GM12874 (cell line): ENCODE data around the gene ASXL1.
A peak's percentile ranks its signal among the peaks of the same experiment; 100 is the strongest.

ENCODE experiments used
- TF ChIP-seq, protein P1 (sequence below): IDR thresholded peaks from 2 replicates; pipeline ENCODE4 v1.5.1; 2011; ENCODE audit warnings: low read depth, mild to moderate bottlenecking, control low read depth, low read length, moderate library complexity; ENCODE audit not compliant: insufficient read depth

Gene ASXL1

DNA sequence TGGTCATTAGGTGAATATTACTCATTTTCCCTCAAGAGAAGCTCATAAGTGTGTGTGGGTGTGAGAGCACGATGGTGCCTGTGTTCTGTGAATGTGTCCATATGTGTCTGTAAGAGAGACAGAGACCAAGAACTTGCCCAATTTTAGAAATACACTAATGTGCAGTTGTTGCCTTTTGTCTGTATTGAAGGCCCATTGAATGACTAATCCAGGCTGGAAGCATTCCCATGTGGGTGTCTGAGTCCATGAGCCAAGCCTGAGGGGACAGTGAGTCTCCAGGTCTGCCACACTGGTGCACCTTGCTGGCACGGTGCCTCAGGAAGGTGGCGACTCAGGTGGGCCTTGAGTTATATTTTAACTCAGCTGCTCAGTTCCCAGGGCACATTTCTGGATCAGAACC, 25.5 kb upstream of the ASXL1 start:
- TF ChIP-seq, protein P1, sequence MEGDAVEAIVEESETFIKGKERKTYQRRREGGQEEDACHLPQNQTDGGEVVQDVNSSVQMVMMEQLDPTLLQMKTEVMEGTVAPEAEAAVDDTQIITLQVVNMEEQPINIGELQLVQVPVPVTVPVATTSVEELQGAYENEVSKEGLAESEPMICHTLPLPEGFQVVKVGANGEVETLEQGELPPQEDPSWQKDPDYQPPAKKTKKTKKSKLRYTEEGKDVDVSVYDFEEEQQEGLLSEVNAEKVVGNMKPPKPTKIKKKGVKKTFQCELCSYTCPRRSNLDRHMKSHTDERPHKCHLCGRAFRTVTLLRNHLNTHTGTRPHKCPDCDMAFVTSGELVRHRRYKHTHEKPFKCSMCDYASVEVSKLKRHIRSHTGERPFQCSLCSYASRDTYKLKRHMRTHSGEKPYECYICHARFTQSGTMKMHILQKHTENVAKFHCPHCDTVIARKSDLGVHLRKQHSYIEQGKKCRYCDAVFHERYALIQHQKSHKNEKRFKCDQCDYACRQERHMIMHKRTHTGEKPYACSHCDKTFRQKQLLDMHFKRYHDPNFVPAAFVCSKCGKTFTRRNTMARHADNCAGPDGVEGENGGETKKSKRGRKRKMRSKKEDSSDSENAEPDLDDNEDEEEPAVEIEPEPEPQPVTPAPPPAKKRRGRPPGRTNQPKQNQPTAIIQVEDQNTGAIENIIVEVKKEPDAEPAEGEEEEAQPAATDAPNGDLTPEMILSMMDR: no peak

DNA sequence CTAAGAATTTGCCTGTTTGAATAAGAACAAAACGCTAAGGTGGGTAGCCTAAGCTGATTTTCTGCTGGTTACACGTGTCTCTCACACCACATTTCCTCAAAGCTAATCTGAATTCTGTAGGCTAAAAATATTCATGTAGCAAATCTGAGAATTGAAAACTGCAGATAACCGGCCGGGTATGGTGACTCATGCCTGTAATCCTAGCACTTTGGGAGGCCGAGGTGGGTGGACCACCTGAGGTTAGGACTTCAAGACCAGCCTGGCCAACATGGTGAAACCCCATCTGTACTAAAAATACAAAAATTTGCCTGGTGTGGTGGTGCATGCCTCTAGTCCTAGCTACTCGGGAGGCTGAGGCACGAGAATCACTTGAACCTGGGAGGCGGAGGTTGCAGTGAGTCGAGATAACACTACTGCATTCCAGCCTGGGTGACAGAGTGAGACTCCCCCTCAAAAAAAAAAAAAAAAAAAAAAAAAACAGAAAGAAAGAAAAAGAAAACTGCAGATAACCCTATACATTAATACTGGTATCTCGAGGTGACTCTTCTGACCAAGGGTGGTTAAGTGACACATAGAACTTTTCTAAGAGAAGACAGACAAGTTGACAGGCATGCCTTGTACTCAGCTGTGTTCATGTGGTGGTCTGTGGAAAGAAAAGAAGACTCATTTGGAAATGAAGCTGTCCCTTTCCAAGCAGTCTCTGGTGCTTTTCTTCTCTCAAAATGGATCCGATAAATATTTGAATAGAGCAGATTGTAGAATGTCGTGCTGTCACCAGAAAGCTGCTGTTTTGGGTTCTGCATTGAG, 24.7 kb upstream of the ASXL1 start:
- TF ChIP-seq, protein P1: no peak

DNA sequence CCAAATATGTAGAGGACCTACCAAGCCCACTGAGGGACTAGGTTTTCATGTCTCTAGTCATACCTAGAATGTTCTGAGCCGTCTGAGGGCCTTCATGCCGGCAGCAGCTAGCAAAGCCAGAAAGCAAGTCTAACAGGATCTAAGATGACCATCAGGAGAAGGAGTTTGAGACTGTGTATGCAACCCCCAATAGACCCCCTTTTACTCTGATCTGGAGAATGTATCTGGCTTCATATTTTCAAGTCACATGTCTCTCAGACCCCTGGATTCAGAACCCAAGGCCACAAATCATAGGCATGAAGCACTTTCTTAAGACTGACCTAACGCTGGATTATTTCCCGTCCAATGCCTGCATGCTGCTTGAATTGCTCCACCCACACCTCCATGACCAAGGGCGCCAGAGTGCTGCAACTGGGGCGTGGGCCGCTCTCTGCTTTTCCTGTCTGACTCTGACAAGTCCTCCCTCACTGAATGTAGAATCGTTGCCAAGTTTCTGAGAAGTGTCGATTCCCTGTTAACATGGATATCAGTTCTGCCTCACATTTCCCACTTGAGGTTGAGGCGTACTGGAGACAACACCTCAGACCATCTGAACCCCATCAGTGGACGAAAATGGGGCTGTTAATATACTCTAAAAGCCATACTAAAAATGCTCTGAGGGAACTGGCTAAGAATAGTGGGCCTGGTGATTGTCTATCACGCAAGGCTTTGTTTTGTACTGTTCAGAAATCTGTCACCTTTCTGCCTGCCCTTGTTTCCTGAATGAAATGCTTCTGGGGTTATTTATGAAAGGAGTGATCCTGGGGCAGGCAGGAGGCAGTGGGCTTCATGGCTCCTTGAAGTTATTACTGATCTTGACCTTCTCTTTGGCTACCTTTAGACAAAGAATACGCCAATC, 23.9 kb upstream of the ASXL1 start:
- TF ChIP-seq, protein P1: no peak

DNA sequence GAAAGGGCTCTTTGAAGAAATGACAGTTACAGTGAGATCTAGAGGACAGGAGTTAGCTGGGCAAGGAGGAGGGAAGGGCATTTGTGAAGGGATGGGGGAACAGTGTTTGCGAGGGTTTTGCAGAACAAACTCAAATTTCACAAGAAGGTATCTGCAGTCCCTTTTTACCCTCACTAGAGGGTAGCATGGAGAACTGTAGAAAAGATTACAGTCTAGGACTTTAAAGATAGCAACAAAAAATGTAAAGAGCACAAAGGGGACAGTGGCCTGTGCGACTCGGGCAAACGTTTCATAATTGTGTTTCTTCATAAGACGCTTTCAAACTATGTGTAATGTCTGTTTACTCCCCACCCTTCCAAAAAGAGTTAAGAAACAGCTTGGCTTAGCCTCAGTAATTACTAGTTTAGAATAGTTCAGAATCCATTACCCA, 21.2 kb upstream of the ASXL1 start:
- TF ChIP-seq, protein P1: peak; percentile 50; the same call in 1 of the 2 replicates

DNA sequence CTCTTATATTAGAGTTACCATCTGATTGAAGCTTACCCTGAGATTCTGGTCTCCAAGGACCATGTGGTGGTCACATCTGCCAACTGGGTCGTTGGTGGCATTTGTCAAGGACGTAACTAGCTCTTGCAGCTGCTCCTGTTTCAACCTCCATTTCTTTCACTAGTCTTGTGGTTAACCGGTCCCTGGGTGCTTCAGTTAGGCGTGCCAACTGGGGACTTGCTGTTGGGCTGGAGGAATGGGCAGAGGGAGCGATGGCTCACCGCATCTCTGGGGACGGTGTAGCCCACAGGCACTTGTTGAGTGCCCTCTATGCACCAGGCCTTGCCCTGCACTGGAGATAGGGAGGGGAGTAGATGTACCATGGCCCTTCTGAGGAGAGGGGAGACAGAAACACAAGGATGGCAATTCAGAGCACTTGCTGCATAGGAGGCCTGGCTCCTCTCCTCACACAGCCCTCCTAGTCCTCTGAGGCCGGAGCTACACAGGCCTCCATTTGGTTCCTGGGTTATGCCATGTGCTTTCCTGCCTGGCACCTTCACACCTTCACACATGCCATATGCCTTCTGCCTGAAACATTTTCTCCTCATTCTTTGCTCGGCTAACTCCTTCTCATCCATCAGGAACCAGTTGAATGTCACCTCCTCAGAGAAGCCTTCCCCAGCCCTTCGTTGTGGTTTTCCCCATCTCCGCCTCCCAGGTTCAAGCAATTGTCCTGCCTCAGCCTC, 20.0 kb upstream of the ASXL1 start:
- TF ChIP-seq, protein P1: no peak

DNA sequence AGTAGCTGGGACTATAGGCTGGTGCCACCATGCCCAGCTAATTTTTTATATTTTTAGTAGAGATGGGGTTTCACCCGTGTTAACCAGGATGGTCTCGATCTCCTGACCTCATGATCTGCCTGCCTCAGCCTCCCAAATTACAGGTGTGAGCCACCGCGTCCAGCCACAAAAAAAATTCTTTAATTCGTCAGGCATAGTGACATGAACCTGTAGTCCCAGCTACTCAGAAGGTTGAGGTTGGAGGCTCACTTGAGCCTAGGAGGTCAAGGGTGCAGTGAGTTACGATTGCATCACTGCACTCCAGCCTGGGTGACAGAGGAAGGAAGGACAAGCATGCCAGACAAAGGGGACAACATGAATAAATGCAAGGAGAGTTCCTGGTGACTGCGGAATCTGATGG, 19.5 kb upstream of the ASXL1 start:
- TF ChIP-seq, protein P1: no peak

DNA sequence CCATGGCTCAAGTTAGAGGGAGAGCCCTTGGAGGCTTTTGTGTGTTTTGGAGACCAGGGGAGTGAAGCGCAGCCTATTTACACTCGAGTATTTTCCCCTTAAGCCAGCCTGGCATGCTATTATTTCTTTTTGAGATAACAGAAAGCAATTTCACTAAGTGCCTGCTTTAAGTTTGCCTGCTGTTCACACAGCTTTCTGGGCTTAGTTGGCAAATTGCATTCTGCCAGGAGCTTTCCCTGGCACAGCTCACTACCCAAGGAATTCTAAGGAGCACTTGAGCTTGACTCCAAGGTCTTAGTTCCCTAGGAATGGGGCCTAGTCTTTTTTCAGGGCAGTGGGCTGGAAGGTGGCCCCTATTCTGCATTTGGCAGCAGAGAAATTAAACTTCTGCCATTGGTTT, 19.0 kb upstream of the ASXL1 start:
- TF ChIP-seq, protein P1: no peak
